HG03064 (cell line): ENCODE data around the gene MRAP2.

Experiments used
- ATAC-seq: cut with Tn5 transposase; IDR thresholded peaks from one replicate; pipeline ENCODE4 v1.9.1; 2021; ENCODE audit warnings: low read depth; ENCODE audit not compliant: unreplicated experiment

Gene MRAP2, protein sequence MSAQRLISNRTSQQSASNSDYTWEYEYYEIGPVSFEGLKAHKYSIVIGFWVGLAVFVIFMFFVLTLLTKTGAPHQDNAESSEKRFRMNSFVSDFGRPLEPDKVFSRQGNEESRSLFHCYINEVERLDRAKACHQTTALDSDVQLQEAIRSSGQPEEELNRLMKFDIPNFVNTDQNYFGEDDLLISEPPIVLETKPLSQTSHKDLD

DNA sequence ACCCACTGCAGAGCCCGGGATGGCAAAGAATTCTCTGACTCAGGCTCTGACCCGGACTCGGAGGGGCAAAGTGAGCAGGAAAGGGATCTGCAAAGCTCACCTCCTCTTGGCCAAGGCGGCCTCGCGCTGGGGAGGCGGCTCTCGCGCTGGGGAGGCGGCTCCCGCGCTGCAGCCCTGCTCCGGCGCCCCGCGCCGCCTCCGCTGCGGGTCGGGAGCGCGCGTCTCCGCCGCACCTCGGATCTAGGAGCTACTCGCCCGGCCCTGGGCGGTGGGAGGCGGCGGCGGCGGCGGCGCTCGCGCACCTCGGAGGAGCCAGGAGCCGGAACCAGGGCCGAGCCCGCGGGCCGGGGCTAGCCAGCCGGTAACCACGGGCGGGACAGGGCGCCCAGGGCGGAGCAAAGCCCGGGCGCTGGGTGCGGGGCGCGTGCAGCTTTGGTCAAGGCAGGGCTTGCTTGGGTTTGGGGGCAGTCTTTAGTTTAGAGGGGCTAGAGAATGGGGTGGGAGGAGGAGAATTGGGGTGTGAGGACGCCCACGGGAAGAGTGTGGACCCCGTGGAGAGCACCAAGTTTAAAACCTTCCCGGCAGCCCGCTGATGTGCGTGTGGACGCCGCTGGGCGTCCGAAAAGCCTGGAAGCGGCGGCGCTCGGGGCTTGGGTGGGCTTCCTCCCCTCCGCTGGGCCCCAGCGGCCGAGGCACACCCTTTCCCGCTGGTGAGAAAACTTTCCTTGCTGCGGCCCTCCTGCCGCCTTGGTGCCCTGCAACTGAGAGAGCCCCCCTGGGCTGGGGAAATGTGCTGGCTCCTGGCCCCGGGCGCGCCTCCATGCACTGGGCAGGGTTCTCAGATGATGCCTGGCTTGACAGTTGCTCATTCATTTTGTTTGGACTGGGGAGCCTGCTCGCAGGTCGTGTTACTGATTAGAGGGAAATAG is at the start of gene MRAP2:
TSS of gene MRAP2 (plus strand) at position 250 of the 929 bp plus-strand sequence. CDS start 21,547 bp downstream, outside the sequence.
- no peak for ATAC-seq

DNA sequence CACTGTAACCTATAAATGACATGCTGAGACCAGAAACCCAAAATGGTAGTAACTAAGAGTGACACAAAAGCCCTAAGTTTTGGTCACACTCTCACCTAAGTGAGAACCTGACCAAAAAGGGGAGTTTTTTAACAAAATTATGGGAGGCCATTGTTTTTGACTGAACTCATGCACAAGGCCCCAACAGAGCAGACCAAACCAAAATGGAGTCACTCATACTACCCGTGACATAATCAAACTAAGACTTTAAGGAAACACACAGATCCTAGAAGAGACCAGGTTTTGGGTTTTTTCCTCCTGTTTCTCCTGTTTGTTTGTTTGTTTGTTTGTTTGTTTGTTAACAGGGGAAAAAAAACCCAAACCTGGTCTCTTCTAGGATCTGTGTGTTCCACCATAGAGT is 49.2 kb upstream of the MRAP2 start:
- ATAC-seq: no peak

DNA sequence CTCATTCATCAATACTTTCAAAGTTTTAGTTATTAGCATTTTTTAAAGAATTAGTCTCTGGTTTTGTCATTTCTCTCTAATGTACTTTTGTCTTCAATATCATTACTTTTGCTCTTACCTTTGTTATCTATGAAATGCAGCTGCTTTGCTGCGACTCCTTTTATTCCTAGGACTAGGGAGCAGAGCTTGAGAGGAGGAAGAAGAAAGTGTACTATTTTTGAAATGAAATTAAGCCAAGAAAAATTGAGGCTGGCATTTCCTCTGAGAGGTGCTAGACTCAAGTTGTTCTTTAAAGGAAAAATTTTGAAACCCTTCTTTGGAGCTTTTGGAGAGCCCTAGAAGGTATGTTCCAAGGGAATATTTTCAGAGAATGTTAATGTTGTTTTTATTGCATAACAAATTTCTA is 48.3 kb upstream of the MRAP2 start:
- no peak for ATAC-seq

DNA sequence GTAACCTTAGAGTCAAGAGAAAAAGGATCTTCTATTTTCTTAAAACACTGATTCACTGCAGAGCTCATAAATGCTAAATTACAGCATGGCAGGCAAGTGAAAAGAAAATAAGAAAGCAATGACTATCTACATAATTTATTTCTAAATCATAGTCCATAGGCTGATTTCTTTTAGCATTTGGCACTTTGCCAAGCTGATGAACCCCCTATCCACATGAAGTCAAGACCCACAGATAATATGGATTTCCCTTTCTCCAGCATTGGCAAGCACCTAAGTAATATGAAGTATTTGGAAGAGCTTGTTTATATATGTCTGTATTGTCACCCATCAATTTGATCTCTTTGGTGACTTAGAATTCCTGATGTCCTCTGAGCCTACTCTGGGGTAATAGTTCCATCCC is 47.9 kb upstream of the MRAP2 start:
- no peak for ATAC-seq

DNA sequence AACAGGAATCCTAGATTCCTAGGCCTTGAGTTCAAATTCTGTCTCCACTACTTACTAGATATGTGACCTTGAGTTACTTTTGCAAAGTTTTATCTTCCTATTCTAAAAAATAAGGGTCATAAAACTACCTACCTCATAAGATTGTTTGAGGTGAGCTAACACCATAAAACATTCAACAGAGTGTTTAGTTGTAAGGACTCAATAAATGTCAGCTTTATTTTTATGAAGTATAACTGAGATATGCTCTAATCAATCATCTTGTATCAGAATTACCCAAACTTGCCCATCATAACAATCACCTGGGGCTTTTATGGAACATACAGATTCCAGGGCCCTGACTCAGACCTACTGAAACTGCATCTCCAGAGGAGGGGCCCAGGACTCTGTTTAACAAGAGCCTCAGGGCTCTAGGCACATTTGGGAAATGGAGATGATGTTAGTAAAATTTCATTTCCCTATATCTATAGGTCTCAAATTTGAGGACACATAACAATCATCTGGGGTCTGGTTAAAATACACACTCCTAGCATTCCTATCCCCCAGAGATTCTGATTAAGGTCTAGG is 35.5 kb upstream of the MRAP2 start:
- no peak for ATAC-seq

DNA sequence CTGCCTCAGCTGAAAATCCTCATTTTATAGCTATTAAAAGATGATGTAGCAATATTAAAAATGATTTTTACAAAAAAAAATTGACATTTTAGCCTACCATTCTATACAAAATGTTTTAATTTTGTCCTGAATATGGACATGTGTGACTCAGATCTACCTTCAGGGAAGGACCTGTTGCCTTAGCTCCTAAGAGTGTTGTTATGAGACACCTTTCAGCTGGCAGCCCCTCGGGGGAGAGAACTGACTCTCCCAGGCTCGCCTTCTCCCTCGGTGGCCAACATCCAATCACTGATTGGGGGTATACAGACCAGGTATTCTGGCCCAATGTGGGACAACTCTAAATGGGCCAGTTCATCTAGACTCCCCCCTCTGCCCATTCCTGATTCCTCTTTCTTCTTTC is 32.5 kb upstream of the MRAP2 start:
- ATAC-seq: no peak

DNA sequence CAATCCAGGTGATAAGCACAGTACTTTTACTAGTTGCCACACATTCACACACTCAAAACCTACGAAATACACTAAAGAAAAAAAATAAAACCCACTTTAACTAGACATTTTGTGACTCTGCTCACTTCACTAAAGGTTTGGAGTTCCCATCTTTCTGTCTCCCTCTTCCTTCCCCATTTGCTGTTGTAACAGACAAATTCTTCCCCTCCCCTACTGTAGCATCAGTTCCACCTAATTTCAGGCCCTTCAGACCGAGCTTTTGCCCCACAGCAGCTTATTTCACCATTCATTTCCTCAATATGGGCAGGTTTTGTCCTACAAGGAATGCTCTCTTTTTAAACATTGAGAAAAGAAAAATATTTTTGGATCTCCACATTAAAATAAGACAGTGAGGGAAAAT is 31.3 kb upstream of the MRAP2 start:
- no peak for ATAC-seq

DNA sequence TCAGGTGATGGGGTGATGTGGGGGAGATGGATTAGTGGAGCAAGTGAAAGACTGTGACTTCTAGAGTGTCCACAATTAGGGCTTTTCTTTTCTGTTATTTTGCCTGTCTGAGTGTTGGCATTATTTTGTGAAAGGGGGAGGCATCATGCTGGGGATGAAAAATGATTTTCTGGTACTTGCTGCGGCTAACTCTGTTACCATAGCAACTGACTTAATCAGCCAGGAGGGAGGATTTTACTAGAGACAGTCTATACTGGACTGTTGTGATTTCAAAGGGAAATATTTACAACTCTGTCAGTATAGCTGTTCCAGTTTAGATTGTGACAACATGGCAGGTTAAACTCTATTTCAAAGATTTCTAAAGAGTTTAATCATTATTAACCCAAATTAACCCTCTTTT is 30.4 kb upstream of the MRAP2 start:
- no peak for ATAC-seq

DNA sequence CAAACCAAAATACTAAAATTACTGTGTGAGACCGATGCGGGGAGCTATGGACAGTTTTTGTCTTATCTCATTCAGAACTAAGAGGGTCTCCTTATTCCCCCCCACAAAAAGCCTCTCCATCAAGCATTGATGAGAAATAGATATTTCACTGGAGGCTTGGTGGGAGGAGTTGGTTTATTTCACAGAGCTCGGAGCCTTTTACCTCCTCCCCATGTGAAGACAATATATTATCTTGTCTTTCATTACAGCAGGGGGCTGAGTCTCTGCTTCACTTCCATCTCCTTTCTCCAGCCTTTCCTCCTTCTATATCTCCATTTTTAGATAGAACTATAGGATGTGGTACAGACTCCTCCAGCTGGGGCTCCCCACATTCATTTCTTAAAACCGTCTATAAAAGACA is 29.9 kb upstream of the MRAP2 start:
- no peak for ATAC-seq

DNA sequence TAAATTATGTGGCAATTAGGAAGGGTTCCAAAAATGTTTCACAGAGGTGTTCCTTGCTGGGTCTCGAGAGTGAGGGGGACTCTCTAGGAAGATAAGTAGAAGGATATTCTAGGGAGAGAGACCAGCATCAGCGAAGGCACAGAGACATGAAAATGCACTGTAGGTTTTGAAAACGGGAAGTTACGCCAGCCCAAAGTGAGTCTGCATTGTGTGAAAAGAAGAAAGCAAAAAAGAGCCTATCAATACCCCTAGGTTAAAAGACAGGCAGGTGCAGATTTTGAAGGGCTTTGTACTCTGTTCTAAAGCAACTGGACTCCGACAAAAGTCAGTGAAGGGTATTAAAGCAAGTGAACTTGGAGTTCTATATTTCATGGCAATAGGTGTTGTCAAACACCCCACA is 25.7 kb upstream of the MRAP2 start:
- no peak for ATAC-seq

DNA sequence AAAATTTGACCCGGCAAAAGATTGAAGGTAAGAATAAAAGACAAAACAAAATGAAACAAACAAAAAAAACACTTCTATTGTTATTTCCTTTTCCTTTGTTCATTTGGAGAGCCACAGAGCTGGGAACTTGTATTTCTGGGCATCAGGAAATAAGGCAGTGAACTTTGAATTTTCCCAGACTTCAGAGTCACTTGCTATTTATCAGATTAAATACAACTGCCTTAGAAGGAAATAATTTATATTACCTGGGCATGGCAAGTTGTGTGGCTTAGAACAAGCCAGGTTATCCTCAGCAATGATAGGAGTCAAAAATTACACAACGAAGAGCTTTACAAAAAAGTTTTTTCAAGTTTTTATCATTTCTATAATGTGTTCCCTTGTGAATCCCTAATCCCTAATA is 20.2 kb upstream of the MRAP2 start:
- no peak for ATAC-seq

DNA sequence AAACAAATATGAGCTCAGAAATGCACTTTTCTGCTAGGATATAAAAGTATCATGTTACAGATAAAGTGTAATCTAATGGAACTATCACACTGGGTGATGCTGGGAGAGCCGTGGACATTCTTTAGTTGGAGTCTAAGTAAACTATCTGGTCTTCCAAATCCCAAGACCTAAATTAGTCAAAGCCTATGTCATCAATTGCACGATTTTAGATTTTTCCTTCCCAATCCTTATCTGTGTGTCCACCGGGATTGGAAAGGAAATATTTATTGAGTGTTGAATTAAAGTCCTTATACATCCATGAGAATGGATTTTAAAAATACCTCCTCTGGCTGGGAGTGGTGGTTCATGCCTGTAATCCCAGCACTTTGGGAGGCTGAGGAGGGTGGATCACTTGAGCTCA is 19.6 kb upstream of the MRAP2 start:
- ATAC-seq: no peak

DNA sequence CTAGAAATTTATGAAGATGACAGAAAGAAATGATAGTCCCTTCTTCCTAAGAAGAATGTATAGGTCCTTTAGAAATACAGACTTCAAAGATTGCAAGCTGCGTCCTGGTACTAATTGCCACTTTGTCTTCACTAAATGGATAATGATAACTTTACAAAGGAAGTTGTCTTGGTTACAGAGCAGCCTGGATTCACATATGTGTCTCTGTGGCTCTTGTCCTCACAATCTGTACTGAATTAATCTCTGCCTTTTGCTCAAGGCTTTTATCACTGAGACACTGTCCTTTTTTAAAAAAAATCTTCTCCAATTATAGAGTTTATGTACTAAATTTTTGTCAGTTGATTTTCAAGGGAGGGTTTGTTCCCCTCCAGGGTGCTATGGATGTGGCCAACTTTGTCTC is 17.5 kb upstream of the MRAP2 start:
- no peak for ATAC-seq

DNA sequence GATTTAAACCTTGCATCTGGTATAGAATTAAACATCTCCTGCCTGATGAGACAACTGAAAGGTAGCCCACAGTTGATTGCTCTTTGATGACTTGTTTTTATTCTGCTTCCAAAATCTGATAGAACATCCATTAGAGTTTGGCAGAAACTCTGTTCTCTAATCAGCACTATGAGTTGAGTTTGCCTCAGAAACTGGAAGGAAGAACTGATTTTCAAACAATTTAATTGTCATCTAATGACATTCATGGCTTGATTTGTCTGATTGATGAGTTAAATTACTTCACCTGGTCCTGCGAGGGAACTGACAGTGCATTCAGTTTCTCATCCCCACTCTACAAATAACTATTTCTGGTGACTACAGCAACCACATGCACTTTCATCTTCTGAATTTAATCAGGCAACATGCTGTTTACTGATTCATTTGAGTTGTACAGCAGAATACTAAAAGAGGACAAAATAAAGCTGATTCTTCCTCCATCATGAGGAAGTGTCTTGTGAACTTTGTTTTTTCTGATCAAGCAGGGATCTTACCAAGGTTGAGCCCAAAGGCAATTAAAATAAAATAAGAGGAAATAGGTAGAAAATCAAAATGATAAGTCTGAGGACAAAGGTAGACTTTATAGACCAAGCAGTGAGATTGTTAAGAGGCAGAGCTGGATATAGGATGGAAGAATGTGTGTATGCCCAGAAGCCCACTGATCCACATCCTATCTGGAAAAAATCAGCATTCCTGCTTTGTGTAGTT is 15.7 kb upstream of the MRAP2 start:
- no peak for ATAC-seq

DNA sequence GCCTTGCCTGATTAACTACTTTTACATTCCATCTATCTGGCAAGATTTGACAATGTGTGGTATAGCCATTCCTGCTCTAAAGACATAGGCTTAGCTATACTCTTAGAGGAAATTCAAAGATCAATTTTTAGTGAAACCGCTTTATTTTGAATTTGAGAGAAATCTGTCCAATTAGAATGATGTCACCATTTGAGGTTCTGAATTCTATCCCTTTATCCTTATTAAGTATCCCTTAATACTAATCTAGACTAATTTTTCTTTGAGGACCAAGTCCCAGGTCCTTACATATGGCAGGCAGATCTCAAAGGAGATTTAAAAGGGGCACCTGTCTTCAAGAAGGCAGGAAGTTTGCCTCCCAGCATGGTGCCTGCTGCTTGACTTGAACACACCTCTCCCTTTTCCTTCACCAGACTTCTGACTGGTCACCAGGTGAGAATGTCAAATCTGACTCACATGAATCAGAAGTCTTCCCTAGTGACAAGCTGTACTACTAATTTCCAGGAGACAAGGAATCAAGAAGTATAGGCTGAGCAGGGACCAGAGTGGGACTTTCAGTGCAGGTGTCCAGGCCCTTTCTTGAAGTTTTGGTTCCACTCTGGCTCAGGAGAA is 15.0 kb upstream of the MRAP2 start:
- no peak for ATAC-seq

DNA sequence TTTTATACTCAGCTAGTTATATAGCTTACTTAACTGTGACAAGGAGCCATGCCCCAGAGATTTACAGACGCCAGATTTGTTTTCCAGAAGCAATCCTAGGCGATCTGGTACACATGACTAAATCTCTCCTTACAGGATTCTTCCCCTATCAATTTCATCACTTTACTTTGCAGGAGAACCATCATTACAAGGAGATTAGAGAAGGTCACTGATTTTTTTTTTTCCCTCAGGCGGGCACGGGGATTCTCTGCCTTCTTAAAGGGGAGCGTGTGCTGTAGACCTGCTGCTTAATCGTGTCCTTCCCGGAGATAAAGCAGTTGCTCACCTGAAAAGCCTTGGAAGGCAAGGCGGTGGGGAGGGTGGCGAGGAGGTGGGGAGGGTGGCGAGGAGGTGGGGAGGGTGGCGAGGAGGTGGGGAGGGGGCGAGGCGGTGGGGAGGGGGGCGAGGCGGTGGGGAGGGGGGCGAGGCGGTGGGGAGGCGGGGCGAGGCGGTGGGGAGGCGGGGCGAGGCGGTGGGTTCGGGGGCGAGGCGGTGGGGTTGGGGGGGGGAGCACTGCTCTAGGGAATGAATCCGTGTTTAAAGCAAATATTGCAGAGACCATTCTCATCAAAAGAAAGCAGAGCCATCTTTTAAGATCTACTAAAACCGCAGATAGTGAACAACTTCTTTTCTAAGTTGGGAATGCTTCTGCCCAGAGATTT is 14.3 kb upstream of the MRAP2 start:
- ATAC-seq: no peak

DNA sequence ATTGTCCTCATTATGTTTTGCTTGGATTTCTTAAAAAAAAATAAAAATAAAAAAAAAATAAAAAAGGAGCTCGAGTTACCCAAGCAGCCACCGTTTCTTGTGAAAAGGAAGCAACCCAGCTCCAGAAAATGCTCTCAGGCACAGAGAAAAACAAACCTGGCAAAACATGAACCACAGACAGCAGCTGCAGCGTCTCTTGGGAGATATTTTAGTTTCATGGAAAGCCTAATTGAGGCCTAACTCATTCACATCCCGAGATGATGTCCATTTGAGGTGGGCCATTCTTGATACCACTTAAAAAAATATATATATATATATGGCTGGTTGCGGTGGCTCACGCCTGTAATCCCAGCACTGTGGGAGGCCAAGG is 13.7 kb upstream of the MRAP2 start:
- ATAC-seq: no peak

DNA sequence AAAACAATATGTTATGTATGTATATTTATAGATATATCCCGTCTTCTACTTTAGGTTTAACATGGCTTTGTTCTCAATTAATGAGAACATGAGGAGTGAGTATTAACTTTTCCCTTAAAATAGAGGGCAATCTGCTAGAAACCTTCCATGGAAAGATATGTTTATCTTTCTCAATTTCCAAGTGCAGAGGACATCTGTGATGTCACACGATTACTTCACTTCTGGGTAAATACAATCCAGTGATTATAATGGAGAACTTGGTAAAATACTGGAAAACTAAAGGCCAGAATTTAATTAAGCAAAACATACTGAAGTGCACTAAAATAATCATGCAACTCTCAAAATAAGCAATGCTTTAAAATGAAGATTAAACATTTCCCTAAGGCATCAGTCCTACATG is 11.9 kb upstream of the MRAP2 start:
- no peak for ATAC-seq

DNA sequence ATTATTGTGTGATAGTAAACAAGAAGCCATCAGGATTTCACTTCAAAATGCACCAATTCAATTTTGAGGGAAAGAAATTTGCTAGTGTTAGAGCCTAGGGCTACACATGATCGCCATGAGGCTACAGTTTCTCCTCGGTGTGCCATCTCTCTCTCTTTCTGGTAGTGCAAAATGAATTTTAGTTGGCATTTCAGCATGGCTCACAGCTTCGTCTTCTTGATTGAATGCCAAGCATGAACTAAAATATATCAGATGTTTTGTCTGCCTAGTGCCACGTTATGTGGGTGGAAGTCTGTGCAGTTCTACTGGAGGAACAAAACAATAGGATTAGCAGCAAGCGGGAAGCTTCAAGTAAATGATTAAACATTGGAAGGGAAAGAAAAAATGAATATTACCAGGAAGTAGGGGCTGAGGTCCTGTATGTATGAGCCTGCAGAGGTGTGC is 6.8 kb upstream of the MRAP2 start:
- ATAC-seq: no peak
